HG02943 (cell line): ENCODE measurements around the gene MYH8.

Source experiments
- ATAC-seq: cut with Tn5 transposase; IDR thresholded peaks from one replicate; pipeline ENCODE4 v1.9.1; 2021; ENCODE audit warnings: mild to moderate bottlenecking, low read depth, moderate library complexity; ENCODE audit not compliant: unreplicated experiment

The MYH8 gene

GRCh38 chr17:10421900-10422542 lies at the start of gene MYH8:
TSS of gene MYH8 (minus strand) at chr17:10421950. CDS start at chr17:10420227, 1,723 bp downstream.
- ATAC-seq, result no peak

DNA sequence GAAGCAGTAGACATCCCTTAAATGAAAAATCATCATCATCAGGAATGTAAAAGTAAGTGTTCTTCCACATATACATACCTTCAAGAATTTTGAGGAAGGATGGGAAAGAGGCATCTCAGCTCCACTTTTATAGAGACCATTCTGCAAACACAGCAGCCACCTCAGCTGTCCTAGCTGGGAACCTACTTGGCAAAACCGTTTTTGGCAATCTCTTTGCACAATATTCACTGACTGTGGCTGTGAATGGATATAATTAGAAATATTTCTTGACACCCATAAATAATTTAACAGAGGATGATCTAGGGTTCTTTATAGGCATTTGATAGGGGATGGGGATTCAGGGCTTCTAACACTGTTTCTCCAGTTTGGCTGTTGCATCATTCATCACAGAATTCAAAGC lies 47.7 kb upstream of the MYH8 start, which contains the start of gene MYH4:
MYH4 (minus strand) TSS at position 101 of the 400 bp plus-strand sequence. CDS start 2,814 bp downstream, outside the sequence.
- ATAC-seq, result no peak

- ATAC-seq, result no peak
These were observed 41.7 kb upstream of the MYH8 start for GRCh38 chr17:10463402-10463801.

DNA sequence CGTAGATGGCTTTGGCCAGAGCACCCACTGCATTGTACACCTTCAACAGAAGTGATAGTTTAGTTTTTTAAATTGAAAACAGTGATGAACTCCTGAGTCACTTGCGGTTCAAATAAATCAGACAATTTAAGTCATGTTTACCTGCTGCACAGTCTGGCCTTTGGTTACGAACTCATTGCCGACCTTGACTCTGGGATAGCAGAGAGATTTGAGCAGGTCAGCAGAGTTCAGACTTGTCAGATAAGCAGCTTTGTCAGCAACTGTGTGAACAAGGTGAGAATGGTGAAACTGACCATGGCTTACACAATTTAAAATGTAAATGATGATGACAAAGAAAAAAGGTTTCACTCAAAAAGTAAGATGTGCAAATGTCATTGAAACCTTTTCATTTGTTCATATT lies 38.3 kb upstream of the MYH8 start:
- no peak for ATAC-seq

- ATAC-seq, result no peak
These were observed 37.0 kb upstream of the MYH8 start for GRCh38 chr17:10458701-10459100.

DNA sequence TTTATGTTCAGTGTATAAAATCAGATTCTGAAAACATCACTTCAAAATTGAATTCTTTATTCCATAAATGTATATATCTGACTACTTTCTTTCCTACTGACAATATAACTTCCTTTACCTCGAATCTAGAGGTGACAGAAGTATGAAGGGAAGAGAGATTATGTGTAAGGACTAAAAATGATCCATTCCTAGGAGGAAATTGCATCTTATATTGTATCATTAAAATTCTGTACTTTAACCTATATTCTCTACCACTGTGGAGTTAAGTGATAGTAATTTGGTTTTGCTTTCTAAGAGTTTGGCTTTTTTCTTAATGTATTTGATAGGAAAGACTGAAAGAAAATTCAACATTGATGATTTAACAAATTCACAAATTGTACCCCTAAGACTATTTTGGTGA lies 36.2 kb upstream of the MYH8 start:
- no peak for ATAC-seq

- ATAC-seq, result no peak
These were observed 25.5 kb upstream of the MYH8 start for GRCh38 chr17:10447026-10447931.

- ATAC-seq, result no peak
These were observed 18.1 kb upstream of the MYH8 start for GRCh38 chr17:10439816-10440215.

DNA sequence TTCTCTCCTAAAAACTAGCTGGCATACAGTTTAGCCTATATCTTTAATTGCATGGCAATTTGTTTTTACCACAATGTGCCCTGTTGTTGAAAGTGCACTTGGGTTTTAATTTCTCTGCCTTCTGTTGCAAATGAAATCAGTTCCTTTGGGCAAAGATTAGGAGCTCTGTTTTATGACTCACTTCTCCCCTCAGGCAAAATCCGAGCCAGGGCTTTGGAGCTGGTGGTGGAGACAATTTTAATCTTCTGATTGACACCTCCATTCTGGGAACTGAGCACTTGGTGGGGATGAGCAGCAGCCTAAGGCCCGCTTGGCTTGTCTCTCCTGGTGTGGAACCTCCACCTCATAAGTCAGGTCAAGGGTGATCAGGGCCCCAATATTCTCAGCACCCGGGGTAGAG lies 13.3 kb upstream of the MYH8 start:
- ATAC-seq, result no peak

DNA sequence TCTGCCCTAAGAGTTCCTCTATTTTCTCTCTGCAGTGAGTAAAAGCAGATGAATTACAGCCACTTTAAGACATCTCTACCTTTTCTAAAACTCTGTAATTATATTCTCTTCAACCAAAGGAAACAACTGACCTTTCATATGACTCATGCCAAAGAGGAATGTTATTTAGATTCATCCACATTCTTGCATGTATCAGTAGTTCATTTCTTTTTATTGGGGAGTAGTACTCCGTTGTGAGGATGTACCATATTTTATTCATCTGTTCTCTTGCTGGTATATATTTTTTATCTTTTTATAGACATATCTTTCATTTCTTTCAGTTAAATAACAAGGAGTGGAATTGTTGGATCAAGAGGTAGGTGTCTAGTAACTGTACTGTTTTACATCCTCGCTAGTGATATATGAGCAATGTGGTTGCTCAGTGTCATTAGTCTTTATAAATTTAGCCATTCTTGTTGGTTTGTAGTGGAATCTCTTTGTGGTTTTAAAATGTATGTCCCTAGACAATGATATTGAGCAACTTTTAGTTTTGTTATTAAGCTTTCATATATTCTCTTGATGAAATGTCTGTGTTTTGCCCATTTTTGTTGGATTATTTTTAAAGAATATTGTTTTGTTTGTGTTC lies 7.8 kb upstream of the MYH8 start:
- ATAC-seq, result no peak

GRCh38 chr17:10428781-10429180 lies 7.0 kb upstream of the MYH8 start:
- no peak for ATAC-seq

DNA sequence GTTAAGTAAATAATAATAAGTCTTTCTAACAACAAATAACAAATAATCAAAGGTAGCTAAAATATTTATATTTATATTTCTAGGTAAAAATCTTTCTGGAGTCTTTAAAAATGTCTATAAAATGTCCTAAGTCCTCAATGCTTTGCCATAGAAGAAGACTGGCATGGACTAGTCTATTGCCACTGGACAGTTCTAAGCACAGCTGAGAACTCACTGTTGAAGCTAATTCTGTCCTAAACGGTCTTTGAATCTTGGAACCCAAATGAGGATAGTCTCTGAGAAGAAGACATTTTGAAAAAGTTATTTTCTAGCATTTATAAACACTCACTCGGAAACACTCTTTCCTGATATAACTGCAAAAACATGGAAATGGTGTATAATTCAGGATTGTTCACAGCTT lies 539 bp downstream of the MYH8 start:
- no peak for ATAC-seq

DNA sequence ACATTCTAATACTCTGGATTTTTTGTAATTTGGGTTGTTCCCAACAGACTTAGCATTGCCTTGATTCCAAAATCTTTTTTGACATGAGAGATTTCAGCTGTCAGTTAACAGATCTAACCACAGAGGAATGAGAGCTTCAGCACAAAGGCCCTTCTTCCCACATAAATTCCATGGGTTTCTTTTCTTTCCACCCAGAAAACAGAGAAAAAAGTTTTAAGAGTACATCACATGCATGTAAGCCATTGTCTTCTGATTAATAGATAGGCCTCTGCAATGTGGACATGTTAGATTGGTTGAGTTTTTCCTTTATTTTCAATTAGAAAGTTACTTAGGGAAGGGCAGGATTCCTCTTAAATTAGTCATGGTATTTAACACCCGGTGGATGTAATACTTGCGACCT lies 939 bp downstream of the MYH8 start:
- ATAC-seq, result no peak

DNA sequence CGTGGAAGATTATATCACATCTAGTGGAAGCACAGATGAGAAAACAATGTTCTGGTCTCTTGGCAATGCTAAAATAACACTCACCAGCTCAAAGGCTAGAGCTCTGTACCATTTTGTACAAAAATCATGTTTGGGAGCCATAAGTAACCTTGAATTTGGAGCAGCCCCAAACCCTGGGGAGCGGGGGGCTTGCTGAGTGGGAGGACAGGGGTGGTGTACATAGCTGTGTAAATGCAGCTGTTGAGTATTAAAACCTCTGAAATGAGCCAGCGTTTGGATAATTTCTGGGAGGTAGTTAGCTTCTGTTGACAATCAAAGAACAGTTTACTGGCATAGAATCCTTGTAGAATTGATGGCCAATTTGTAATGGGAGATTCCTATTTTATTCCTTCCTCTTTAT lies 4.3 kb downstream of the MYH8 start:
- no peak for ATAC-seq

DNA sequence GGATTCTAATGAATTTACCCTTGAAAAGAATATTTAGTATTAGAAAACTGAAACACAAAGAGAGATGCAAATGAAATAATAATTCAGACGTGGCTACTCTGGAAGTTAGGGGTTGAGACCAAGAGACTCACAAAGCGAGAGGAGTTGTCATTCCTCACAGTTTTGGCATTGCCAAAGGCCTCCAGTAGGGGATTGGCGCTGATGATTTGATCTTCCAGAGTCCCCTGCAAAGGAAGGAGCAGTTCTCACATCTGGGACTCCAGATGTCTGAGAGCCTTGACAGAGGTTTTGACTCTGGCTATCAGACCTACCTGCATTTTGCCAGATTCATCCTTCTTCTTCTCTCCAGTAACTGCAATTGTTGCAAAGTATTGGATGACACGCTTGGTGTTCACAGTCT lies 6.6 kb downstream of the MYH8 start:
- no peak for ATAC-seq

DNA sequence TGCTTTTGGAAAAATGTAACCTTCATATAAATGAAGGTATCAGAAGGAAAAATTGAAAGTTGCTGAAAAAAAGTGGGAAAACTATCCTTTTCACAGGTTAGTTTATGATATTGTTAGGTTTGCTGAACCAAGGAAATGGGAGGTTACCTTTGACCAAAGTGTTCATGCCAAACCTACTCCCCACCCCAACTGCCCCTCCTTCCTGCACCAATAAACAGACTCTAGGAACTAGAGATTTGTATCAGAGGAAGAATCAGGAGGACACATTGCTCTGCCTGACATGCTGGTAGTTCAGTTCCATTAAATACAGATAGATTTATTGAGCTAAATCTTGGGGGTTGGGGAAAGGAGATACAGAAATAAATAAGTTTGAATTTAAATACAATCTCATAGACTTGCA lies 18.2 kb downstream of the MYH8 start:
- ATAC-seq, result no peak

DNA sequence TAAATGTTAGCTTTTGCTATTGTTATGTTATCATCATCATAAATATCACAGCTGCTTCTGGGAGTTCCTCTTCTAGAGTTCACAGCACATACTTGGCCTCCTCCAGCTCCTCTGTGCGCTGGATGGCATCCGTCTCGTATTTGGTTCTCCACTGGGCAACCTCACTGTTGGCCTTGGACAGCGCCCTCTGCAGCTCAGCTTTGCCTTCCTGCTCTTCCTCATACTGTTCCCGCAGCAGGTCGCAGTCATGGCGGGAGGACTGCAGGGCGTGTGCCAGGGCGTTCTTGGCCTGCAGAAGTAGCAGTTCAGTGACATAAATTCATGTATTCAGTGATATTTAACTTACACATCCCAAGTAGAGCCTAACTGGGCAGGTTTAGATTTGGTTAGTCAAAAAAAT lies 23.4 kb downstream of the MYH8 start:
- ATAC-seq, result no peak

GRCh38 chr17:10396524-10397163 lies 25.1 kb downstream of the MYH8 start:
- ATAC-seq, result no peak

DNA sequence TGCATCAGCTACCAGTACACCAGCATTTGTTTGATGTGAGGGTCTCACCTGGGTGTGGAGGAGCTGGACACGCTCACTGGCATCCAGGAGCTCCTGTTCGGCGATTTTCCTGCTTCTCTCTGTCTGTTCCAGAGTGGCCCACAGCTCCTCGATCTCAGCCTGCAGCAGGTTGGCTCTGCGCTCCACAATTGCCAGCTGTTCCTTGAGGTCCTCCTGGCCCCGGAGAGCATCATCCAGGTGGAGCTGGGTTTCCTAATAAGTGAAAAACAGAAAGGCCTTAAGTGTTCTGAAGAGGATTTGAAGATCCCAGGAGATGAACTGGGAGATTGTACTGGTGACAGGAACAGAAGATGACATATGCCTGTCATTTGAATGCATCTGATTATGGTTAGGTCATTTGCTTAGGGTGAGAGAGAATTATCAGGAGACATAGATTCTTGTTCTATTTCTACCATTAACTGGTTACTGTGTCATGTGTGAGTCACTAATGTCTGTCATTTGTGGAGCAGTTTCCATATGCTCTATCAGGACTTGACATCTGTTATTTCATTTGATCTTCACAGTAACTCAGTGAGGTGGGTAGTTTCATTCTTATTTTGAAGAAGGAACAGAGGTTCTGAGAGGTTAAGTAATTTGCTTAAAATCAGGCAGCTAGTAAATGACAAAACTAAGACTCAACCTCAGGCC lies 27.4 kb downstream of the MYH8 start:
- ATAC-seq, result no peak

DNA sequence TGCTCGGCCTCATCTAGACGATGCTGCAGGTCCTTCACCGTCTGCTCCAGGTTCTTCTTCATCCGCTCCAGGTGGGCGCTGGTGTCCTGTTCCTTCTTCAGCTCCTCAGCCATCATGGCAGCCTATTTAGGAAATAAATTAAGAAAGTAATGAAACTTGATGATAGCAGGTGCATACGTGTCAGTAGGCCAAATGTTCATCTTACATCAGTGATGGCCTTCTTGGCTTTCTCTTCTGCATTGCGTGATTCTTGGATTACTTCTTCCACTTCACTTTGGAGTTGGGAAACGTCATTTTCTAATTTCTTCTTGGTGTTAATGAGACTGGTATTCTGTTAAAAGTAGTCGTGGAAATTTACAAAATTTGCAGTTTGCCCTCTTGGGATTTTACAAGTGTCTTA lies 28.9 kb downstream of the MYH8 start:
- ATAC-seq, result no peak
